ENCODE measurements around the gene SLC2A6. TPM values are rescaled to one million over a fixed set of nuclear protein-coding genes. Genes with fewer than 3 reads are reported as not detected.
A peak's percentile ranks its signal among the peaks of the same experiment; 100 is the strongest.

The SLC2A6 gene
- polyA plus RNA-seq, 4 donors = 0.89 to 2.5 (median 1.5) TPM

DNA sequence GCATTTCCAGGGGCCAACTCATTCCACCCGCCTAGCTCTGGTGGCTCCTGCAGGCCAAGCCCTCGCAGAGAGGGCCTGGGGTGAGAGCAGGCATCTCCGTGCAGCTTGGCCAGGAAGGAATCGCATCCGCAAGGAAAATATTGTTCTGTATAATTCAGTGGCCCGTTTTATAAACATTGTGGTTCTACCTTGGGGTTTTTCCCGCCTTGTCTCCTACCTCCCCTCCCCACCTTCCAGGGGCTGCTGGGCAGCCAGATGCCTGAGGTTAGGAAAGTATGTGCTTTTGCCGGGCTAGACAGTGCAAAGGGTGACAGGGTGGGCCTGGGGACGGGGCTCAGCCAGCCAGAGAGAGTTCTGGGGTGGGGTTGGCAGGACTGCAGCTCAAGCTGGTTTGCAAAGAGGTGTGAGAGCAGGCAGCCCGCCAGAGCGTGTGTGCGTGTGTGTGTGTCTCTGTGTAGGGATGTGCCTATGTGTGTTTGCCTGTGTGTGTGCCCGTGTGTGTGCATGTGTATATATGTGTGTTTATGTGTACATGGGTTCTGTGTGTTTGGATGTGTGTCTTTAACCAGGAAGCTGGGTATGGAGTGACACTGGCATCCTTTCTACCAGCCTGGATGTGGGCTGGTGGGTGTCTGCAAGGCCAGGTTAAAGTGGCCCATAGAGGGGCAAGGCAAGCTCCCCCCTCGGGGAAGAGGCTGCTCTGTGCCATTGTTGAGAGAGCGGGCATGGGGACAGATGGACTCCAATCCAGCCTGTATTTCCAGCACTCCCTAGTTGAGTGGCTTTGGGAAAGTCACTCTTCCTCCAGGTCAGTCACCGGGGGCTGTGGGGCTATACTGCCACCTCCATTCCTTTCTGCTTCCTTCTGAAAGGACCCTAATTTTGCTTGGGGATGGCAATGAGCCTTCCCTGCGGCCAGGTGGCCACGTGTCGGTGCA, 10.6 kb upstream of the SLC2A6 start:
- no peaks in the 10 kb centered on the region for H3K36me3 ChIP-seq (ENCODE audit: control insufficient read depth in 3 of 3, insufficient read depth in 2 of 3, low read depth in 1 of 3, low read length in 3 of 3)
- H3K4me1 ChIP-seq (ENCODE audit: control insufficient read depth in 3 of 3, insufficient read depth in 2 of 3, low read depth in 1 of 3, low read length in 2 of 3) = peaks cover 0 to 5% (median 0%) of the 10 kb centered on the region in 3 donors
- no peak for DNase-seq
- no peaks in the 10 kb centered on the region for H3K9me3 ChIP-seq (ENCODE audit: control insufficient read depth in 2 of 2, insufficient read depth in 1 of 2, low read depth in 1 of 2, low read length in 1 of 2)
- no peak overlapping the region for H3K4me3 ChIP-seq (ENCODE audit: low read depth in 1 of 3, low read length in 3 of 3)
- 75 to 84% (median 77%) methylated on average over 19 of the region's 19 CpGs for WGBS, 3 donors
- no peak for FAIRE-seq
- H3K27ac ChIP-seq (ENCODE audit: low read depth in 1 of 3, low read length in 2 of 3) = no peak overlapping the region
- H3K27me3 ChIP-seq (ENCODE audit: control insufficient read depth in 3 of 3, insufficient read depth in 3 of 3, low read length in 3 of 3) = no peaks in the 10 kb centered on the region

DNA sequence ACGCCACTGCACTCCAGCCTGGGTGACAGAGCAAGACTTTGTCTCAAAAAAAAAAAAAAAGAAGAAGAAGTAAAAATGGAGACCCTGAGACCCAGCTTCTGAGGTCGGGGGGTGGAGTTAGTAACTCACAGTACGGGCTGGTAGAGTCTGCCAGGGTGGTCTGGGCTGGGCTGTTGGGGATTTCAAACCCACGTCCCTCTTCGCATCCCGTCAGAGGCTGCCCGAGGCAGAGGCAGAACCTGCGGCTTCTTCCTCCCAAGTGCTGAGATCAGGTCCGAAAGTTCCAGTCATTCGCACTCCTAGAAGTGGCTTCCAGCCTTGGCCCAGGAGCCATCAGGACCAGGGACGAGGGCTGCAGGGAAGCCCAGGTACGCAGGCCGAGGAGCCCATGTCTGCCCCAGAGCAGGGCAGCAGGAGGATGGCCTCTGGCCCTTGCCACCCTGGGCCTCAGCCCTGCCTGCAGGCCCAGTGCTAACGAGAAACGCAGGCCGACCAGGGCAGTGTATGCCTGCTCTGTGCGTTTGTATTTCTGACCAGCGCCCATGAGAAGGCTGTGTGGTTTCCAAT, 9.9 kb upstream of the SLC2A6 start:
- H3K27me3 ChIP-seq (ENCODE audit: control insufficient read depth in 3 of 3, insufficient read depth in 3 of 3, low read length in 3 of 3) = no peaks in the 10 kb centered on the region
- no peak for DNase-seq

DNA sequence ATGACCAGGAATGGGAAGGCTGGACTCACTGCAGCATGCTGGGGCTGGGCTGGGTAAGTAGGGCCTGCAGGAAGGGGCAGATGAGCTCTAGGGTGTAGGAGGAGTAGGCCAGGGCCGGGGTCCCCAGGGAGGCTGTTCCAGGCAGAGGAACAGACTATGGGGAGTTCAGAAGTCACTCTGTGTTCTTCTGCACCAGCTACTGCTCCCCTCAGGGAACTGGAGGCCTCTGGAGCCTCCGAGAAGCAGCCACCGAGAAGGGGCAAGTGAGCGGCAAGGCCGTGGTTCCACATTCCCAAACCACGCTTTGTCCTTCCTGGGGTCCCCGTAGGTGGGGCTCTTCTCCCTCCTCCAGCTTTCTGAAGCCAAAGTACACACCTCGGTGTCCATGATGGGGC, 8.4 kb upstream of the SLC2A6 start:
- Histone ChIP-seq H3K36me3 (ENCODE audit: control insufficient read depth in 3 of 3, insufficient read depth in 2 of 3, low read depth in 1 of 3, low read length in 3 of 3) (no peaks in the 10 kb centered on the region), H3K4me3 (ENCODE audit: low read depth in 1 of 3, low read length in 3 of 3) (no peak overlapping the region), H3K9me3 (ENCODE audit: control insufficient read depth in 2 of 2, insufficient read depth in 1 of 2, low read depth in 1 of 2, low read length in 1 of 2) (no peaks in the 10 kb centered on the region), H3K27me3 (ENCODE audit: control insufficient read depth in 3 of 3, insufficient read depth in 3 of 3, low read length in 3 of 3) (peaks cover 0 to 2% (median 0%) of the 10 kb centered on the region in 3 donors), H3K4me1 (ENCODE audit: control insufficient read depth in 3 of 3, insufficient read depth in 2 of 3, low read depth in 1 of 3, low read length in 2 of 3) (peaks cover 0 to 5% (median 0%) of the 10 kb centered on the region in 3 donors), H3K27ac (ENCODE audit: low read depth in 1 of 3, low read length in 2 of 3) (no peak overlapping the region)
- no peak for DNase-seq
- FAIRE-seq = no peak
- WGBS, 3 donors = 88 to 92% (median 90%) methylated on average over 8 of the region's 8 CpGs

More for the DNA sequence above, 9.9 kb upstream of the SLC2A6 start:
- no peak for FAIRE-seq
- no peaks in the 10 kb centered on the region for H3K9me3 ChIP-seq (ENCODE audit: control insufficient read depth in 2 of 2, insufficient read depth in 1 of 2, low read depth in 1 of 2, low read length in 1 of 2)
- peaks cover 0 to 5% (median 0%) of the 10 kb centered on the region in 3 donors for H3K4me1 ChIP-seq (ENCODE audit: control insufficient read depth in 3 of 3, insufficient read depth in 2 of 3, low read depth in 1 of 3, low read length in 2 of 3)
- H3K27ac ChIP-seq (ENCODE audit: low read depth in 1 of 3, low read length in 2 of 3) = no peak overlapping the region
- H3K36me3 ChIP-seq (ENCODE audit: control insufficient read depth in 3 of 3, insufficient read depth in 2 of 3, low read depth in 1 of 3, low read length in 3 of 3) = no peaks in the 10 kb centered on the region
- WGBS, 3 donors = 82 to 88% (median 86%) methylated on average over 18 of the region's 18 CpGs
- no peak overlapping the region for H3K4me3 ChIP-seq (ENCODE audit: low read depth in 1 of 3, low read length in 3 of 3)

DNA sequence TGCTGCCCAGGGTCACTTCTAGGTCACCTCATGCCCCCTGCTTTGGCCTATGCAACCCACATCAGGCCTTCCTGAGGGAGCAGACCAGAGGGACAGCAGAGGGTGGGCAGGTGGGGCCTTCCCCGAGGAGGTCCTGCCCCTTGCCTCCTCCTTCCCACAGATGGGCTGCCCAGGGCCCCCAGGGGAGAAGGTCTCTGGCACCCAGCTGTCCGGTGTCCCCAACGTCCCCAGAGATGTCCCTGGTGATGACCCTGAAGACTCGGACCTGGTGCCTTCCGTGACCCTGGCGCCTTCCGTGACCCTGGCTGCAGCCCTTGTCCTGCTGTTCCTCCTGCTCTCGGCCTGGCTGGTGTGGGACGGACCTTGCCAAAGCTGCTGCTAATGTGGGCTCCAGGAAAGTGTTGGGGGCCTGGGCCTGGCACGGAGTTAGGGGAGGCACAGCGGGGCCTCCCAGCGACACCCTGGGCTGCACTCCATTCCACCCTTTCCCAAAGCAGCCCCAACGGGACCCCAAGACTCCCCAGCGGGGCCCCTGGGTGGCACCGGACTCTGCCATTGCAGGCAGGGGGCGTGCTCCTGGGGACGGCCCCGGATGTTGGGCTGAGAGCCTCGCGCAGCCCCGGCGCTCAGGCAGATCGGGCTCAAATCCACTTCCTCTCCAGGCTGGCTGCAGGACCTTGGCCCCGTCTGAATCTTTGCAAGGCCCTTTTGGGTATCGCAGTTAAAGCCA, 6.8 kb upstream of the SLC2A6 start:
- Histone ChIP-seq H3K9me3 (ENCODE audit: control insufficient read depth in 2 of 2, insufficient read depth in 1 of 2, low read depth in 1 of 2, low read length in 1 of 2) (no peaks in the 10 kb centered on the region), H3K36me3 (ENCODE audit: control insufficient read depth in 3 of 3, insufficient read depth in 2 of 3, low read depth in 1 of 3, low read length in 3 of 3) (no peaks in the 10 kb centered on the region), H3K27me3 (ENCODE audit: control insufficient read depth in 3 of 3, insufficient read depth in 3 of 3, low read length in 3 of 3) (peaks cover 0 to 3% (median 0%) of the 10 kb centered on the region in 3 donors), H3K27ac (ENCODE audit: low read depth in 1 of 3, low read length in 2 of 3) (no peak overlapping the region), H3K4me1 (ENCODE audit: control insufficient read depth in 3 of 3, insufficient read depth in 2 of 3, low read depth in 1 of 3, low read length in 2 of 3) (peaks cover 0 to 5% (median 0%) of the 10 kb centered on the region in 3 donors), H3K4me3 (ENCODE audit: low read depth in 1 of 3, low read length in 3 of 3) (no peak overlapping the region)
- FAIRE-seq = no peak
- DNase-seq = no peak
- WGBS, 3 donors = 51 to 61% (median 53%) methylated on average over 23 to 25 of the region's 25 CpGs

DNA sequence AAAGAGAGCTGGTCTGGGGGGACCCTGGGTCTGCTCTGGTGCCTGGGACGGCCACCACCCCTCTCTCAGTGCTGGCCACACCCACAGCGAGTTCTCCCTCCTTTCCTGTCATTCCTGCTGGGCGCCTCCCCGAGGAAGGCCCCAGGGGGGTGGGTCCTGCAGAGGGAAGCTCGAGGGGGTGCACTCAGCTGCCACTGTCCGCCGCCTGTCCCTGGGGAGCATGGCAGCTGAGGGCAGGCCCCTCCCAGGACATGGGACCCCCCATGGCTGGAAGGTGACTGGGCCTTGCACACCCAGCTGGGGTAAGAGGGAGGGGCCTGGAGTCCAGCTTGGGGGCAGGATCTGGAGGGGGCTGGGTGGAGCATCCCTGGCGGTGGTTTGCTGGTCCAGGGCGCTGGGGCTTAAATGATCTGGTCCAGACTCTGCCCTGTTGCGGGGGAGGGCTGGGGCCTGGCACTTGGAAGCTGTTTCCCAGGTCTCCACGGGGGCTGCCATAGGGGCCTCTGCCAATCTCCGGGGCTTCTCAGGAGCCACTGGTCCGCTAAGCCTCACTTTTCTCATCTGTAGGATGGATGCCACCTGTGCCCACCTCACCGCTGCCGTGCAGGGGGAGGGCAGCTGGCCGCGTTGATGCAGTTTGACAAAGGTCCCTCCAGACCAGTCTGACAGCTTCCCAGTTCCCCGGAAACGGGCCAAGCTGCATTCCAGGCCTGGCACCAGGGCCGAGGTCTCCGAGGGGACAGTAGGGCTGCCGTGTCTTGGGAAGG, 6.0 kb upstream of the SLC2A6 start:
- 54 to 65% (median 56%) methylated on average over 20 to 22 of the region's 22 CpGs for WGBS, 3 donors
- no peak for FAIRE-seq
- no peak overlapping the region for H3K4me3 ChIP-seq (ENCODE audit: low read depth in 1 of 3, low read length in 3 of 3)
- no peak overlapping the region for H3K27ac ChIP-seq (ENCODE audit: low read depth in 1 of 3, low read length in 2 of 3)
- no peak for DNase-seq
- peaks cover 0 to 5% (median 0%) of the 10 kb centered on the region in 3 donors for H3K4me1 ChIP-seq (ENCODE audit: control insufficient read depth in 3 of 3, insufficient read depth in 2 of 3, low read depth in 1 of 3, low read length in 2 of 3)
- H3K36me3 ChIP-seq (ENCODE audit: control insufficient read depth in 3 of 3, insufficient read depth in 2 of 3, low read depth in 1 of 3, low read length in 3 of 3) = no peaks in the 10 kb centered on the region
- H3K27me3 ChIP-seq (ENCODE audit: control insufficient read depth in 3 of 3, insufficient read depth in 3 of 3, low read length in 3 of 3) = peaks cover 0 to 12% (median 0%) of the 10 kb centered on the region in 3 donors
- no peaks in the 10 kb centered on the region for H3K9me3 ChIP-seq (ENCODE audit: control insufficient read depth in 2 of 2, insufficient read depth in 1 of 2, low read depth in 1 of 2, low read length in 1 of 2)

DNA sequence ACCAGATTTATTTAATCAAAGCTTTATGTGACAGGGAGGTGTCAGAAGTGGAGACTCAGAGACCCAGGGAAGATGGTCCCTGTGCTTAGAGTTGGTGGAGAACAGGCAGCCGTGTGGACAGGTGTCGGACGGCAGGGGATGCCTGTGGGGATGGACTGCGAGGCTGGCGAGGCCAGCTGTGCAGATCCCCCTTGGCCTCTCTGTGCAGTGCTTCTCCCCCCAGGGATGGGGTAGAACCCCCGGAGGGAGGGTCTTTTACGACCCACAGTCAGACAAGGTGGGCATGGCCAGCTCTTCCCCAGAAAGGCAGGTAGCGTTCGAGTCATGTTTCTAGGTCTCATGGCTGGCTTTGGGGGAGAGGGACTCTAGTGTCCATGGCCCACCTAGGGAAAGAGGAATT, 4.7 kb upstream of the SLC2A6 start:
- WGBS, 3 donors = 79 to 85% (median 80%) methylated on average over 9 of the region's 9 CpGs
- H3K9me3 ChIP-seq (ENCODE audit: control insufficient read depth in 2 of 2, insufficient read depth in 1 of 2, low read depth in 1 of 2, low read length in 1 of 2) = no peaks in the 10 kb centered on the region

GRCh38 chr9:133477992-133478850, 678 bp downstream of the SLC2A6 start:
- Histone ChIP-seq H3K4me1 (ENCODE audit: control insufficient read depth in 3 of 3, insufficient read depth in 2 of 3, low read depth in 1 of 3, low read length in 2 of 3) (peaks cover 0 to 8% (median 0%) of the 10 kb centered on the region in 3 donors), H3K4me3 (ENCODE audit: low read depth in 1 of 3, low read length in 3 of 3) (peak overlapping the region; percentile 22 to 56 (median 25)), H3K27me3 (ENCODE audit: control insufficient read depth in 3 of 3, insufficient read depth in 3 of 3, low read length in 3 of 3) (peaks cover 0 to 31% (median 0%) of the 10 kb centered on the region in 3 donors), H3K9me3 (ENCODE audit: control insufficient read depth in 2 of 2, insufficient read depth in 1 of 2, low read depth in 1 of 2, low read length in 1 of 2) (no peaks in the 10 kb centered on the region), H3K36me3 (ENCODE audit: control insufficient read depth in 3 of 3, insufficient read depth in 2 of 3, low read depth in 1 of 3, low read length in 3 of 3) (no peaks in the 10 kb centered on the region), H3K27ac (ENCODE audit: low read depth in 1 of 3, low read length in 2 of 3) (peak overlapping the region in 1 of 3 donors; percentile 39)
- WGBS, 3 donors = 28 to 34% (median 32%) methylated on average over 15 to 17 of the region's 17 CpGs
- no peak for FAIRE-seq
- peak in 1 of 2 donors; percentile 17 for DNase-seq

More for the DNA sequence above, 4.7 kb upstream of the SLC2A6 start:
- Histone ChIP-seq H3K4me1 (ENCODE audit: control insufficient read depth in 3 of 3, insufficient read depth in 2 of 3, low read depth in 1 of 3, low read length in 2 of 3) (peaks cover 0 to 11% (median 0%) of the 10 kb centered on the region in 3 donors), H3K4me3 (ENCODE audit: low read depth in 1 of 3, low read length in 3 of 3) (no peak overlapping the region), H3K27ac (ENCODE audit: low read depth in 1 of 3, low read length in 2 of 3) (no peak overlapping the region), H3K36me3 (ENCODE audit: control insufficient read depth in 3 of 3, insufficient read depth in 2 of 3, low read depth in 1 of 3, low read length in 3 of 3) (no peaks in the 10 kb centered on the region), H3K27me3 (ENCODE audit: control insufficient read depth in 3 of 3, insufficient read depth in 3 of 3, low read length in 3 of 3) (peaks cover 0 to 22% (median 0%) of the 10 kb centered on the region in 3 donors)
- DNase-seq (no peak), FAIRE-seq (no peak)

Data from small intestine (tissue), 7 donors.